Heart right ventricle (tissue), 16 donors: ENCODE results near the gene PEDS1. TPM values are rescaled to one million over a fixed set of nuclear protein-coding genes. Genes with fewer than 3 reads are reported as not detected.

Experiments used
- ATAC-seq, 8 donors: fragments of 200-7000 bp; cut with Tn5 transposase; one replicate each; pipeline ENCODE4 v1.9.1; 2020; ENCODE audit warnings: mild to moderate bottlenecking in 8 of 8, moderate library complexity in 8 of 8, moderate number of reproducible peaks in 1 of 8
- DNase-seq, 2 donors: peaks; one replicate each; pipeline ENCODE4 v3.0.0-alpha.2; 2020
- H3K27ac ChIP-seq, 10 donors: fragments of 200-600 bp; sonication (generic) in 2 of 10; one replicate each; pipeline versions ENCODE4 v1.5.0 to v1.8.0; 2020 to 2022; ENCODE audit warnings: mild to moderate bottlenecking in 3 of 10
- H3K27me3 ChIP-seq, 7 donors: fragments of 200-600 bp; one replicate each; pipeline ENCODE4 v1.8.0; 2021 to 2022; ENCODE audit warnings: mild to moderate bottlenecking in 2 of 7
- H3K36me3 ChIP-seq, 9 donors: fragments of 200-600 bp; sonication (generic) in 1 of 9; one replicate each; pipeline versions ENCODE4 v1.5.0 to v1.8.0; 2020 to 2022; ENCODE audit warnings: mild to moderate bottlenecking in 2 of 9
- H3K4me1 ChIP-seq, 9 donors: fragments of 200-600 bp; sonication (generic) in 1 of 9; one replicate each; pipeline versions ENCODE4 v1.5.0 to v1.8.0; 2020 to 2022; ENCODE audit warnings: mild to moderate bottlenecking in 4 of 9
- H3K4me3 ChIP-seq, 10 donors: fragments of 200-600 bp; sonication (generic) in 2 of 10; one replicate each; pipeline versions ENCODE4 v1.5.0 to v1.8.0; 2020 to 2022; ENCODE audit warnings: mild to moderate bottlenecking in 7 of 10, moderate library complexity in 2 of 10
- H3K9me3 ChIP-seq, 11 donors: fragments of 200-600 bp in 10 of 11; sonication (generic) in 2 of 11; one replicate each; pipeline versions ENCODE4 v1.5.0 to v1.8.0; 2013 to 2022; ENCODE audit warnings: mild to moderate bottlenecking in 2 of 11, control low read depth in 1 of 11, moderate library complexity in 1 of 11
- CTCF ChIP-seq, 9 donors: fragments of 200-600 bp; sonication (generic) in 2 of 9; IDR thresholded peaks; one replicate each; pipeline versions ENCODE4 v1.5.0 to v1.8.0; 2021 to 2022; ENCODE audit warnings: antibody characterized with exemption in 9 of 9, mild to moderate bottlenecking in 5 of 9, moderate library complexity in 1 of 9
- WGBS, 2 donors: extraction: QIAGEN DNeasy Blood & Tissue Kit; methylation state at CpG; one replicate each; pipeline ENCODE4 v1.1.7; 2013; ENCODE audit warnings: inconsistent platforms in 1 of 2; 5-methylcytosine and 5-hydroxymethylcytosine counted together
- intact Hi-C, 10 donors: fragments of 100-400 bp; cut with DNase I; formaldehyde crosslinking; loops; one replicate each; pipeline versions ENCODE4 v1.11.1 to v1.14.2; 2022
- polyA plus RNA-seq, 2 donors: library from polyadenylated mRNA; stranded (reverse); fragments of 200-250 nt; gene quantifications; one replicate each; pipeline ENCODE4 v1.2.3, GENCODE V29; 2013
- total RNA-seq, 10 donors: library from RNA; stranded (reverse); fragmentation: NEBNext Ultra II Directional in 3 of 10; extraction: Animal tissue kit (Norgen Biotek cat#: 25700) in 3 of 10; gene quantifications; one replicate each; pipeline versions ENCODE4 v1.2.1 to v1.2.4, GENCODE V29; 2021 to 2023
- donor health status: Arrhythmogenic right ventricular cardiomyopathy.
- donor health status: ischemic (EF 13 %, LVEDD 7.1; RV severe dilation, severe dysfunction).
- donor health status: healthy with polysubstance abuse.
- donor health status: DM: no; HTN: yes; CAD: no.
- donor health status: DM: no; HTN: no; CAD: no.
- donor health status: ischemic (EF 25% LVEDD 6.9; RV normal size, moderate dysfunction).
- donor health status: ischemic (EF 25% LVEDD 5.7; RV mildly dilated, moderate dysfunction).
- donor health status: healthy.
- donor health status: DM: yes; HTN: yes; CAD: no.
- donor health status: Ischemic cardiomyopathy.
- donor health status: ischemic (EF 35%, LVEDD 5.7; RV mildly dilated, moderate dysfunction).
- donor health status: nonischemic (EF 11% LVEDD 7.7; RV severe dilation, severe dysfunction).
- donor health status: DM: yes; HTN: yes; CAD: no.
- donor health status: PGD.
- donor health status: ischemic (EF 29% LVEDD 5.4; RV normal size, mild dysfunction).
- donor health status: nonischemic (EF 23%, LVEDD 6.1; RV moderate dilation, normal function).

Gene PEDS1
- total and polyA plus RNA-seq, 12 donors = 12.2 to 40.2 (median 24.7) TPM

GRCh38 chr20:50129662-50130355 lies 23.7 kb downstream of the PEDS1 start:
- intact Hi-C loops = loop anchor here in 1 of 10 donors (5.0 kb wide), 1 partner anchor 37 kb away; no protein-coding TSS in a partner anchor
- Histone ChIP-seq H3K4me1 (peaks cover 0 to 38% (median 23%) of the 10 kb centered on the region in 9 donors), H3K36me3 (peaks cover 0 to 98% (median 38%) of the 10 kb centered on the region in 9 donors), H3K27me3 (no peaks in the 10 kb centered on the region), H3K4me3 (no peak overlapping the region), H3K27ac (peak overlapping the region in 2 of 10 donors; percentile 35 to 70), H3K9me3 (no peaks in the 10 kb centered on the region)
- DNase-seq (no peak), ATAC-seq (peak in 1 of 8 donors; percentile 11)
- WGBS, 2 donors = 92 to 93% methylated on average over 13 of the region's 13 CpGs
- no peak for TF ChIP-seq CTCF (IDR thresholded peaks at IDR 0.05)

- no peak overlapping the region for H3K4me3 ChIP-seq
- intact Hi-C loops = loop anchor here in 1 of 10 donors (5.0 kb wide), 1 partner anchor 39 kb away; no protein-coding TSS in a partner anchor
- H3K36me3 ChIP-seq = peaks cover 0 to 98% (median 47%) of the 10 kb centered on the region in 9 donors
- ATAC-seq = no peak
- DNase-seq = no peak
- peaks cover 0 to 33% (median 16%) of the 10 kb centered on the region in 9 donors for H3K4me1 ChIP-seq
- H3K27ac ChIP-seq = peak overlapping the region in 1 of 10 donors; percentile 35
- TF ChIP-seq CTCF (IDR thresholded peaks at IDR 0.05) = no peak
- H3K27me3 ChIP-seq = no peaks in the 10 kb centered on the region
- no peaks in the 10 kb centered on the region for H3K9me3 ChIP-seq
- WGBS, 2 donors = 89 to 92% methylated on average over 8 of the region's 8 CpGs
Observed at GRCh38 chr20:50128520-50128905, 25.0 kb downstream of the PEDS1 start.

GRCh38 chr20:50127587-50128519 lies 25.7 kb downstream of the PEDS1 start:
- Histone ChIP-seq H3K27ac (no peak overlapping the region), H3K4me3 (no peak overlapping the region), H3K9me3 (no peaks in the 10 kb centered on the region), H3K4me1 (peaks cover 0 to 26% (median 10%) of the 10 kb centered on the region in 9 donors), H3K27me3 (no peaks in the 10 kb centered on the region), H3K36me3 (peaks cover 0 to 99% (median 52%) of the 10 kb centered on the region in 9 donors)
- ATAC-seq (no peak), DNase-seq (no peak)
- TF ChIP-seq CTCF (IDR thresholded peaks at IDR 0.05) = no peak
- WGBS, 2 donors = 94 to 95% methylated on average over 28 of the region's 28 CpGs
- intact Hi-C loops = loop anchor here in 1 of 10 donors (5.0 kb wide), 1 partner anchor 39 kb away; no protein-coding TSS in a partner anchor

- peaks cover 0 to 19% (median 6%) of the 10 kb centered on the region in 9 donors for H3K4me1 ChIP-seq
Observed at GRCh38 chr20:50126662-50127061, 26.9 kb downstream of the PEDS1 start.

More at GRCh38 chr20:50126662-50127061, 26.9 kb downstream of the PEDS1 start:
- ATAC-seq (peak in 1 of 8 donors; percentile 25), DNase-seq (no peak)
- 78 to 88% methylated on average over 4 of the region's 4 CpGs for WGBS, 2 donors
- TF ChIP-seq CTCF (IDR thresholded peaks at IDR 0.05) = no peak
- no peaks in the 10 kb centered on the region for H3K27me3 ChIP-seq
- peaks cover 0 to 6% (median 0%) of the 10 kb centered on the region in 11 donors for H3K9me3 ChIP-seq
- H3K4me3 ChIP-seq = no peak overlapping the region
- H3K36me3 ChIP-seq = peaks cover 0 to 89% (median 52%) of the 10 kb centered on the region in 9 donors
- intact Hi-C loops = loop anchor here in 1 of 10 donors (5.0 kb wide), 1 partner anchor 41 kb away; no protein-coding TSS in a partner anchor
- peak overlapping the region in 2 of 10 donors; percentile 3 to 20 for H3K27ac ChIP-seq
